Activated T-helper 17 cell treated with anti-CD3 and anti-CD28 coated beads, Interleukin-2, amount 50 U/mL, for 72 hours (primary cell): ENCODE measurements around the gene RAD9B. TPM values are rescaled to one million over a fixed set of nuclear protein-coding genes. Genes with fewer than 3 reads are reported as not detected.
"Not testable (repeated sequence)": the region's sequence is repeated elsewhere in the genome, so short reads cannot be mapped to it uniquely, and the experiment has no call there.

ENCODE experiments used
- ATAC-seq: fragments of 150-1000 bp; cut with Tn5 transposase; replicated peaks from 2 replicates; pipeline ENCODE4 v1.10.0; 2021; ENCODE audit warnings: mild to moderate bottlenecking, moderate library complexity
- H3K27ac Mint-ChIP-seq: one replicate; pipeline ENCODE4 v1.8.0; 2022; ENCODE audit warnings: mixed read lengths
- H3K27me3 Mint-ChIP-seq: one replicate; pipeline ENCODE4 v1.8.0; 2022; ENCODE audit warnings: mixed read lengths
- H3K36me3 Mint-ChIP-seq: one replicate; pipeline ENCODE4 v1.8.0; 2022; ENCODE audit warnings: low read depth, mild to moderate bottlenecking, mixed read lengths
- H3K4me1 Mint-ChIP-seq: one replicate; pipeline ENCODE4 v1.8.0; 2022; ENCODE audit warnings: mixed read lengths
- H3K4me3 Mint-ChIP-seq: one replicate; pipeline ENCODE4 v1.8.0; 2022; ENCODE audit warnings: mild to moderate bottlenecking, mixed read lengths
- H3K9me3 Mint-ChIP-seq: one replicate; pipeline ENCODE4 v1.8.0; 2022; ENCODE audit warnings: mixed read lengths
- total RNA-seq, 2 donors: library from RNA; stranded (reverse); gene quantifications; one replicate each; pipeline ENCODE4 v1.2.3, GENCODE V29; 2022

RAD9B gene
- total RNA-seq, 2 donors from 2014 or later, result 1.5 to 2.5 TPM

GRCh38 chr12:110537605-110538409 is 35.7 kb downstream of the RAD9B start:
- Mint-ChIP-seq H3K4me3 (no peak overlapping the region), H3K4me1 (peaks cover 14% of the 10 kb centered on the region), H3K36me3 (peaks cover 95% of the 10 kb centered on the region), H3K27ac (no peak overlapping the region), H3K9me3 (no peaks in the 10 kb centered on the region), H3K27me3 (no peaks in the 10 kb centered on the region)
- no peak for ATAC-seq

GRCh38 chr12:110538869-110539622 is 36.9 kb downstream of the RAD9B start:
- H3K4me1 Mint-ChIP-seq, result peaks cover 21% of the 10 kb centered on the region
- peak overlapping the region; percentile 54 for H3K27ac Mint-ChIP-seq
- ATAC-seq, result no peak
- H3K36me3 Mint-ChIP-seq, result peaks cover 100% of the 10 kb centered on the region
- no peak overlapping the region for H3K4me3 Mint-ChIP-seq
- no peaks in the 10 kb centered on the region for H3K27me3 Mint-ChIP-seq
- H3K9me3 Mint-ChIP-seq, result no peaks in the 10 kb centered on the region

GRCh38 chr12:110540048-110540447 is 37.9 kb downstream of the RAD9B start:
- no peaks in the 10 kb centered on the region for H3K27me3 Mint-ChIP-seq
- H3K36me3 Mint-ChIP-seq, result peaks cover 99% of the 10 kb centered on the region
- peak; percentile 47 for ATAC-seq
- H3K4me1 Mint-ChIP-seq, result peaks cover 16% of the 10 kb centered on the region
- H3K27ac Mint-ChIP-seq, result peak overlapping the region; percentile 54
- H3K9me3 Mint-ChIP-seq, result no peaks in the 10 kb centered on the region
- no peak overlapping the region for H3K4me3 Mint-ChIP-seq

GRCh38 chr12:110543252-110543959 is 41.3 kb downstream of the RAD9B start:
- Mint-ChIP-seq H3K4me1 (peaks cover 34% of the 10 kb centered on the region), H3K4me3 (peak overlapping the region; percentile 26), H3K9me3 (no peaks in the 10 kb centered on the region), H3K27ac (peak overlapping the region; percentile 81), H3K36me3 (peaks cover 90% of the 10 kb centered on the region), H3K27me3 (no peaks in the 10 kb centered on the region)
- peak; percentile 24 for ATAC-seq

- Mint-ChIP-seq H3K9me3 (no peaks in the 10 kb centered on the region), H3K27ac (peak overlapping the region; percentile 81), H3K36me3 (peaks cover 90% of the 10 kb centered on the region), H3K27me3 (no peaks in the 10 kb centered on the region), H3K4me3 (no peak overlapping the region), H3K4me1 (peaks cover 31% of the 10 kb centered on the region)
- ATAC-seq, result no peak
Observed at GRCh38 chr12:110543965-110544364, 41.8 kb downstream of the RAD9B start.

GRCh38 chr12:110545259-110545658 is 43.1 kb downstream of the RAD9B start:
- Mint-ChIP-seq H3K4me1 (peaks cover 32% of the 10 kb centered on the region), H3K36me3 (peaks cover 90% of the 10 kb centered on the region), H3K27ac (peak overlapping the region; percentile 43)
- H3K4me3 Mint-ChIP-seq, ATAC-seq, H3K27me3 Mint-ChIP-seq, H3K9me3 Mint-ChIP-seq: not testable (repeated sequence)

GRCh38 chr12:110545812-110546211 is 43.7 kb downstream of the RAD9B start:
- Mint-ChIP-seq H3K27me3 (no peaks in the 10 kb centered on the region), H3K9me3 (no peaks in the 10 kb centered on the region), H3K27ac (peak overlapping the region; percentile 43), H3K36me3 (peaks cover 90% of the 10 kb centered on the region), H3K4me1 (peaks cover 32% of the 10 kb centered on the region), H3K4me3 (no peak overlapping the region)
- ATAC-seq, result no peak

- Mint-ChIP-seq H3K4me3 (no peak overlapping the region), H3K27ac (peak overlapping the region; percentile 33), H3K9me3 (no peaks in the 10 kb centered on the region), H3K36me3 (peaks cover 90% of the 10 kb centered on the region), H3K4me1 (peaks cover 32% of the 10 kb centered on the region), H3K27me3 (no peaks in the 10 kb centered on the region)
- ATAC-seq, result no peak
Observed at GRCh38 chr12:110546339-110546738, 44.2 kb downstream of the RAD9B start.

- H3K27me3 Mint-ChIP-seq, result no peaks in the 10 kb centered on the region
- peaks cover 32% of the 10 kb centered on the region for H3K4me1 Mint-ChIP-seq
- H3K27ac Mint-ChIP-seq, result peak overlapping the region; percentile 33
- H3K9me3 Mint-ChIP-seq, result no peaks in the 10 kb centered on the region
- H3K4me3 Mint-ChIP-seq, result no peak overlapping the region
- H3K36me3 Mint-ChIP-seq, result peaks cover 90% of the 10 kb centered on the region
- ATAC-seq, result no peak
Observed at GRCh38 chr12:110547090-110547489, 45.0 kb downstream of the RAD9B start.

- Mint-ChIP-seq H3K27ac (no peak overlapping the region), H3K4me3 (no peak overlapping the region), H3K27me3 (no peaks in the 10 kb centered on the region), H3K36me3 (peaks cover 80% of the 10 kb centered on the region), H3K4me1 (peaks cover 26% of the 10 kb centered on the region), H3K9me3 (no peaks in the 10 kb centered on the region)
- ATAC-seq, result peak; percentile 34
Observed at GRCh38 chr12:110548678-110549077, 46.5 kb downstream of the RAD9B start.

- Mint-ChIP-seq H3K9me3 (no peaks in the 10 kb centered on the region), H3K27ac (no peak overlapping the region), H3K27me3 (no peaks in the 10 kb centered on the region), H3K4me3 (no peak overlapping the region), H3K4me1 (peaks cover 25% of the 10 kb centered on the region), H3K36me3 (peaks cover 70% of the 10 kb centered on the region)
- no peak for ATAC-seq
Observed at GRCh38 chr12:110549716-110550115, 47.6 kb downstream of the RAD9B start.

- Mint-ChIP-seq H3K27me3 (no peaks in the 10 kb centered on the region), H3K27ac (no peak overlapping the region), H3K36me3 (peaks cover 58% of the 10 kb centered on the region), H3K4me3 (no peak overlapping the region), H3K9me3 (no peaks in the 10 kb centered on the region), H3K4me1 (peaks cover 31% of the 10 kb centered on the region)
- no peak for ATAC-seq
Observed at GRCh38 chr12:110550981-110551380, 48.9 kb downstream of the RAD9B start.
